T-cell (primary cell): ENCODE results near the gene OR1L6. TPM values are rescaled to one million over a fixed set of nuclear protein-coding genes. Genes with fewer than 3 reads are reported as not detected.

Source experiments
- ATAC-seq, 4 experiments: fragments of 200-7000 bp in 3 of 4; fragments of 150-1000 bp in 1 of 4; cut with Tn5 transposase; replicated peaks in 1 of 4; 1 replicate in 3 of 4; 2 replicates in 1 of 4; pipeline ENCODE4 v1.10.0; 2021; ENCODE audit warnings: moderate library complexity in 3 of 4, mild to moderate bottlenecking in 2 of 4, moderate number of reproducible peaks in 1 of 4
- CTCF ChIA-PET, 2 donors: fragments of 300-600 bp; sonication (Branson Sonifier 250); formaldehyde crosslinking; loops; one replicate each; lab custom pipeline; 2022; ENCODE audit warnings: antibody characterized with exemption in 2 of 2; lab: Charles Lee
- POLR2A ChIA-PET, 2 donors: fragments of 300-600 bp; sonication (Branson Sonifier 250); formaldehyde crosslinking; loops; one replicate each; lab custom pipeline; 2022; ENCODE audit warnings: antibody characterized with exemption in 2 of 2; lab: Charles Lee
- DNase-seq, 35 experiments: peaks; one replicate each; pipeline versions ENCODE4 v3.0.0 to v3.0.0-alpha.2; 2013 to 2023
- H3K27ac ChIP-seq: one replicate; pipeline ENCODE4 v1.5.1; 2013; ENCODE audit warnings: low read length
- H3K27me3 ChIP-seq, 2 experiments: replicated peaks in 1 of 2; 1 replicate in 1 of 2; 2 replicates in 1 of 2; pipeline versions ENCODE4 v1.6.1 to v1.7.0; 2013; ENCODE audit warnings: low read length in 1 of 2, mixed read lengths in 1 of 2; ENCODE audit not compliant: control insufficient read depth in 2 of 2, insufficient read depth in 2 of 2; ENCODE audit errors: extremely low read depth in 1 of 2
- H3K36me3 ChIP-seq, 2 donors: 1 replicate in 1 of 2; 2 replicates in 1 of 2; pipeline versions ENCODE4 v1.6.1 to v1.7.0; 2013; ENCODE audit warnings: low read length in 1 of 2; ENCODE audit not compliant: control insufficient read depth in 2 of 2, insufficient read depth in 1 of 2; ENCODE audit errors: extremely low read depth in 1 of 2
- H3K4me1 ChIP-seq, 2 experiments: 1 replicate in 1 of 2; 2 replicates in 1 of 2; pipeline versions ENCODE4 v1.6.1 to v1.7.0; 2013; ENCODE audit warnings: low read length in 2 of 2, mixed read lengths in 1 of 2; ENCODE audit not compliant: insufficient read depth in 2 of 2, control insufficient read depth in 1 of 2; ENCODE audit errors: extremely low read depth in 1 of 2
- H3K4me3 ChIP-seq, 2 donors: 1 replicate in 1 of 2; 2 replicates in 1 of 2; pipeline versions ENCODE4 v1.5.1 to v1.7.0; 2013; ENCODE audit warnings: mild to moderate bottlenecking in 2 of 2, low read length in 1 of 2, moderate library complexity in 1 of 2; ENCODE audit not compliant: control insufficient read depth in 1 of 2; ENCODE audit errors: extremely low read depth in 1 of 2
- H3K9me3 ChIP-seq: 2 replicates; pipeline ENCODE4 v1.7.0; 2013
- H3K27ac Mint-ChIP-seq, 2 donors: one replicate each; pipeline ENCODE4 v1.8.0; 2020 to 2021; ENCODE audit warnings: mild to moderate bottlenecking in 2 of 2, mixed read lengths in 2 of 2
- H3K27me3 Mint-ChIP-seq, 2 donors: one replicate each; pipeline ENCODE4 v1.8.0; 2021 to 2022; ENCODE audit warnings: mixed read lengths in 2 of 2
- H3K36me3 Mint-ChIP-seq: one replicate; pipeline ENCODE4 v1.8.0; 2021; ENCODE audit warnings: mixed read lengths
- H3K4me1 Mint-ChIP-seq, 3 donors: one replicate each; pipeline ENCODE4 v1.8.0; 2020 to 2022; ENCODE audit warnings: mixed read lengths in 3 of 3, mild to moderate bottlenecking in 1 of 3
- H3K4me3 Mint-ChIP-seq, 3 donors: one replicate each; pipeline ENCODE4 v1.8.0; 2020 to 2022; ENCODE audit warnings: mild to moderate bottlenecking in 3 of 3, mixed read lengths in 3 of 3, moderate library complexity in 3 of 3
- H3K9me3 Mint-ChIP-seq, 3 donors: one replicate each; pipeline ENCODE4 v1.8.0; 2020 to 2022; ENCODE audit warnings: mixed read lengths in 3 of 3
- WGBS: methylation state at CpG from one replicate; pipeline ENCODE4 v1.1.5; 2013; ENCODE audit warnings: missing lambda C conversion rate; ENCODE audit not compliant: insufficient coverage; 5-methylcytosine and 5-hydroxymethylcytosine counted together
- total RNA-seq, 35 experiments: library from RNA in 6 of 35; stranded (reverse) in 6 of 35; fragments of 120-200 nt in 1 of 35; gene quantifications; one replicate each; pipeline versions ENCODE4 v1.2.1 to v1.2.4 and lab custom pipeline; 2013 to 2026

OR1L6 gene
- total RNA-seq, 5 donors from 2014 or later (not counting 1 experiment from before 2014, with no cell fraction given), result not detected

DNA sequence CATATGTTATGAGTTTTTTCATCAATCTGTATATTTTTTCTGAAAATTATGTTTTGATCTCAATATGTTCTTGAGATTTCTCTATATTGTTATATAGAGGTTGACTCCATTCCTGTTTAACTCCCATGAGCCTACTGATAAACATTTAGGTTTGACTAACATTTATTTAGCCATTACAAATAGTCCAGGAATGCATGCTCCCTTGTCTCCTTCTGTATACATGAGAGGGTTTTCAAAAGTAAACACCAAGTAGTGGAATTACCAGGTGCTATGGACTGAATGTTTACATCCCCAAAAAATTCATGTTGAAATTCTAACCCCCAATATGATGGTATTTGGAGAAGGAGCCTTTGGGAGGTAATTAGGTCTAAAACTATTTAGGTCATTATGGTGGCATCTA is 43.2 kb downstream of the OR1L6 start:
- POLR2A ChIA-PET, result no interaction called here
- no peak overlapping the region for H3K27ac Mint-ChIP-seq
- no peak overlapping the region for H3K27ac ChIP-seq
- ATAC-seq (no peak), DNase-seq (no peak)
- H3K27me3 Mint-ChIP-seq, result no peaks in the 10 kb centered on the region
- H3K9me3 ChIP-seq, result no peaks in the 10 kb centered on the region
- H3K27me3 ChIP-seq, result no peaks in the 10 kb centered on the region
- H3K4me1 Mint-ChIP-seq, result no peaks in the 10 kb centered on the region
- H3K4me3 ChIP-seq, result no peak overlapping the region
- peaks cover 14% of the 10 kb centered on the region for H3K36me3 Mint-ChIP-seq
- H3K36me3 ChIP-seq, result no peaks in the 10 kb centered on the region
- no peaks in the 10 kb centered on the region for H3K4me1 ChIP-seq
- CTCF ChIA-PET, result no interaction called here
- no peak overlapping the region for H3K4me3 Mint-ChIP-seq
- H3K9me3 Mint-ChIP-seq, result no peaks in the 10 kb centered on the region

GRCh38 chr9:122786338-122786737 is 44.2 kb downstream of the OR1L6 start:
- Mint-ChIP-seq H3K4me3 (no peak overlapping the region), H3K9me3 (no peaks in the 10 kb centered on the region), H3K27me3 (no peaks in the 10 kb centered on the region), H3K4me1 (no peaks in the 10 kb centered on the region), H3K36me3 (peaks cover 15% of the 10 kb centered on the region), H3K27ac (no peak overlapping the region)
- no peaks in the 10 kb centered on the region for H3K9me3 ChIP-seq
- no peaks in the 10 kb centered on the region for H3K36me3 ChIP-seq
- H3K4me3 ChIP-seq, result no peak overlapping the region
- no peaks in the 10 kb centered on the region for H3K4me1 ChIP-seq
- no peak overlapping the region for H3K27ac ChIP-seq
- ATAC-seq (no peak), DNase-seq (no peak)
- WGBS, result no CpG with 5 or more reads among the region's 4 CpGs
- POLR2A ChIA-PET, result no interaction called here
- CTCF ChIA-PET, result no interaction called here
- no peaks in the 10 kb centered on the region for H3K27me3 ChIP-seq

DNA sequence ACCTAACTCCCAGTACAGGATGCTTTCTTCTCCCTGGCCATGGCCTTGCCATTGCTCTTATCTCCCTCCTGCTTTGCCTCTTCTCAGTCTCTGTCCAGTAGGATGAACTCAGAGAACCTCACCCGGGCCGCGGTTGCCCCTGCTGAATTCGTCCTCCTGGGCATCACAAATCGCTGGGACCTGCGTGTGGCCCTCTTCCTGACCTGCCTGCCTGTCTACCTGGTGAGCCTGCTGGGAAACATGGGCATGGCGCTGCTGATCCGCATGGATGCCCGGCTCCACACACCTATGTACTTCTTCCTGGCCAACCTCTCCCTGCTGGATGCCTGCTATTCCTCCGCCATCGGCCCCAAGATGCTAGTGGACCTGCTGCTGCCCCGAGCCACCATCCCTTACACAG is 46.7 kb downstream of the OR1L6 start, which contains the start of gene OR5C1:
Gene OR5C1 (plus strand): TSS at position 103 of the 400 bp plus-strand sequence. CDS start 0 bp downstream, at position 103.
- Histone ChIP-seq H3K27me3 (no peaks in the 10 kb centered on the region), H3K4me1 (no peaks in the 10 kb centered on the region), H3K36me3 (no peaks in the 10 kb centered on the region), H3K9me3 (no peaks in the 10 kb centered on the region), H3K27ac (no peak within 1 kb of the TSS), H3K4me3 (no peak within 1 kb of the TSS)
- no peaks in the 10 kb centered on the region for H3K9me3 Mint-ChIP-seq
- no peaks in the 10 kb centered on the region for H3K4me1 Mint-ChIP-seq
- no peaks in the 10 kb centered on the region for H3K27me3 Mint-ChIP-seq
- DNase-seq (no peak), ATAC-seq (no peak)
- H3K4me3 Mint-ChIP-seq, result no peak within 1 kb of the TSS
- H3K36me3 Mint-ChIP-seq, result peaks cover 15% of the 10 kb centered on the region
- POLR2A ChIA-PET, result no interaction called here
- CTCF ChIA-PET, result no interaction called here
- WGBS, result 90% methylated on average over 12 of the region's 12 CpGs
- no peak within 1 kb of the TSS for H3K27ac Mint-ChIP-seq

DNA sequence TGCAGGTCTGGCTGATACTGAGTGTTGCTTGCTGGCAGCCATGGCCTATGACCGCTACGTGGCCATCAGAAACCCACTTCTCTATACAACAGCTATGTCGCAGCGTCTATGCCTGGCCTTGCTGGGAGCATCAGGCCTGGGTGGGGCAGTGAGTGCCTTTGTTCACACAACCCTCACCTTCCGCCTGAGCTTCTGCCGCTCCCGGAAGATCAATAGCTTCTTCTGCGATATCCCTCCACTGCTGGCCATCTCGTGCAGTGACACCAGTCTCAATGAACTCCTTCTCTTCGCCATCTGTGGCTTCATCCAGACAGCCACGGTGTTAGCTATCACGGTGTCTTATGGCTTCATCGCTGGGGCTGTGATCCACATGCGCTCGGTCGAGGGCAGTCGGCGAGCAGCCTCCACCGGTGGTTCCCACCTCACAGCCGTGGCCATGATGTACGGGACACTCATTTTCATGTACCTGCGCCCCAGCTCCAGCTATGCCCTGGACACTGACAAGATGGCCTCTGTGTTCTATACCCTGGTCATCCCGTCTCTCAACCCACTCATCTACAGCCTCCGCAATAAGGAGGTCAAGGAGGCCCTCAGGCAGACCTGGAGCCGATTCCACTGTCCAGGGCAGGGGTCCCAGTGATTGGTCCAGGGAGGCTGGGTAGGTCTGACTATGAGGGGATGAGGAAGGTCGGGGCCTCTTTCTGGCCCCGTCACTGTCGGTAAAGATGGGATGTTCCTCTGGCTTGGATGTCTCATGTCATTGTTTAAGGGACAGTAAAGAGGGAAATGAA is 47.3 kb downstream of the OR1L6 start:
- H3K4me3 Mint-ChIP-seq, result no peak overlapping the region
- H3K9me3 ChIP-seq, result no peaks in the 10 kb centered on the region
- no peaks in the 10 kb centered on the region for H3K27me3 ChIP-seq
- H3K4me1 Mint-ChIP-seq, result no peaks in the 10 kb centered on the region
- H3K36me3 ChIP-seq, result no peaks in the 10 kb centered on the region
- POLR2A ChIA-PET, result no interaction called here
- peaks cover 15% of the 10 kb centered on the region for H3K36me3 Mint-ChIP-seq
- no peak overlapping the region for H3K27ac ChIP-seq
- CTCF ChIA-PET, result no interaction called here
- H3K9me3 Mint-ChIP-seq, result no peaks in the 10 kb centered on the region
- no peak for ATAC-seq
- H3K27ac Mint-ChIP-seq, result no peak overlapping the region
- H3K27me3 Mint-ChIP-seq, result no peaks in the 10 kb centered on the region
- WGBS, result 93% methylated on average over 25 of the region's 28 CpGs
- H3K4me3 ChIP-seq, result no peak overlapping the region
- DNase-seq, result no peak
- H3K4me1 ChIP-seq, result no peaks in the 10 kb centered on the region

DNA sequence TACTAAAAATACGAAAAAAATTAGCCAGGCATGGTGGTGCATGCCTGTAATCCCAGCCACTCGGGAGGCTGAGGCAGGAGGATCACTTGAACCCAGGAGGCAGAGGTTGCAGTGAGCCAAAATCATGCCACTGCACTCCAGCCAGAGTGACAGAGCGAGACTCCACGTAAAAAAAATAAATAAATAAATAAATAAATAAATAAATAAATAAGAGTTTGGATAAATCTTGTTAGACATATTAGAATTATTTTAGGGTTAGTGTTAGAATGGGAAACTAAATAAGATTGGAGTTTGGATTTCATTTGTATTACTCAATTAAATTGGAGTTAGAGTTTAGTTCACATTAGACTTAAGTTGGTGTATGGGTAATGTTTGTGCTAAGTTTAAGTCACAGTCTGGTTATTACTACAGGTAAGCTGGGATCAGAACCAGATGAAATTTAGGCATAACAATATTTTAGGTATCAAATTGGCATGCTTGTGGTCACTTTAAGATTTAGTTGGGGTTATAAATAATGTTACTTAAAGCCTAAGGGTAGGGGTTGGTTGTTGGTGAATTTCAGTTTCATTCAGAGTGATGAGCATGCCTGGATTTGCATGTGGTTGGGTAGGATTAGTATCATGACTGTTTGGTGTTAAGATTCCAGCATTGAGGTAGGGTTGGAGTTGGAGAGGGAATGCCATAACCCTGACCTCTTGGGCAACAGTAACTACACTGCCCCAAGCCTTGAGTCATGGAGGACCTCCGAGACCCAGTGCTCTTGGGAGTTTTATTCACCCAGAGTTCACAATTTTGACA is 50.0 kb downstream of the OR1L6 start:
- H3K27ac Mint-ChIP-seq, result no peak overlapping the region
- H3K4me3 Mint-ChIP-seq, result no peak overlapping the region
- Histone ChIP-seq H3K36me3 (no peaks in the 10 kb centered on the region), H3K4me1 (no peaks in the 10 kb centered on the region), H3K4me3 (no peak overlapping the region), H3K27me3 (no peaks in the 10 kb centered on the region), H3K27ac (no peak overlapping the region), H3K9me3 (no peaks in the 10 kb centered on the region)
- H3K36me3 Mint-ChIP-seq, result peaks cover 13% of the 10 kb centered on the region
- ChIA-PET CTCF (no interaction called here), POLR2A (no interaction called here)
- no peaks in the 10 kb centered on the region for H3K9me3 Mint-ChIP-seq
- no peaks in the 10 kb centered on the region for H3K4me1 Mint-ChIP-seq
- ATAC-seq, result no peak
- 83% methylated on average over 1 of the region's 5 CpGs for WGBS
- no peaks in the 10 kb centered on the region for H3K27me3 Mint-ChIP-seq
- no peak for DNase-seq

DNA sequence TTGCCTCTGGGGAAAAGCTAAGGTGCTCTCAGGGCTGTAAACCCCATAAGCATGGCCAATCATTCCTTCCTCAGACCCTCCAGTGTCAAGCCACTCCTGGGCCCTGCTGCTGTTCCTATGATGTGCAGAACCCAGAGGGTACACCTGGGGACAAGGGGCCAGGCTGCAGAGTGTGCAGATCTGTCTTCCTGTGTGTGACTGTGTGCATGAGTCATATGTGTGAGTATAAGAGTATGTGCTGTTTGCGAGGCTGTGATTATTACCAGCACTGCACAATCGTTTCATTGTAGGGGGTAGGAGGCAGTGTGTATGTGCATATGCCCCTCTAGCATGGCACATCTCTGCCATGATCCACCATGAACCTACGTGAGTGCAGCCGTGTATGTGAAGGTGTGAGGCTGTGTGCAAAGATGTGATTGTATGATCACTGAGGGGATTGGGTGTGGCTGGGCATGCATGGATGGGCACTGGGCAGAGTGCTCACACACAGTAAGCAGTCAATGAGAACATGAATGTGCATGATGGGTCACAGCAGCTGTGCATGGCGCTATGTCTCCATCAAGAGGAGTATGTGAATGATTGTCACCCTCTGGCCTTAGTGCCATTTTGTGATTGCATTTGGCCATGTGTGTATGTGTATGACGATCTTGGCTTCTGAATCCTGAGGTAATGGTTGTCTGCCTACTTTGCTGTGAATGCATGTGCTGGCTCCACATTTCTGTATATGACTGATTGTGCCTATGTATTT is 55.4 kb downstream of the OR1L6 start:
- Histone ChIP-seq H3K4me3 (no peak overlapping the region), H3K27ac (no peak overlapping the region), H3K9me3 (no peaks in the 10 kb centered on the region), H3K36me3 (peaks cover 0 to 2% of the 10 kb centered on the region in 2 donors), H3K4me1 (no peaks in the 10 kb centered on the region), H3K27me3 (no peaks in the 10 kb centered on the region)
- ChIA-PET POLR2A (no interaction called here), CTCF (no interaction called here)
- Mint-ChIP-seq H3K36me3 (peaks cover 7% of the 10 kb centered on the region), H3K9me3 (no peaks in the 10 kb centered on the region), H3K27me3 (no peaks in the 10 kb centered on the region), H3K4me1 (no peaks in the 10 kb centered on the region), H3K4me3 (no peak overlapping the region), H3K27ac (no peak overlapping the region)
- ATAC-seq (no peak), DNase-seq (no peak)
- WGBS, result 87% methylated on average over 6 of the region's 6 CpGs
